HG03025 (cell line): Measurements from ENCODE around the gene PGLYRP4.

Experiments used
- ATAC-seq: cut with Tn5 transposase; IDR thresholded peaks from one replicate; pipeline ENCODE4 v1.9.1; 2021; ENCODE audit warnings: mild to moderate bottlenecking, moderate library complexity; ENCODE audit not compliant: unreplicated experiment, low FRiP score

Gene PGLYRP4

GRCh38 chr1:153379591-153379990 is 30.9 kb upstream of the PGLYRP4 start:
- no peak for ATAC-seq

- no peak for ATAC-seq
Observed at GRCh38 chr1:153375511-153375910, 26.9 kb upstream of the PGLYRP4 start, which contains the start of gene S100A12. S100A12 (minus strand) TSS chr1:153375621; CDS start chr1:153374592, 1,029 bp downstream.

- ATAC-seq = no peak
Observed at GRCh38 chr1:153374071-153374470, 25.4 kb upstream of the PGLYRP4 start.

- no peak for ATAC-seq
Observed at GRCh38 chr1:153372571-153372970, 23.9 kb upstream of the PGLYRP4 start.

DNA sequence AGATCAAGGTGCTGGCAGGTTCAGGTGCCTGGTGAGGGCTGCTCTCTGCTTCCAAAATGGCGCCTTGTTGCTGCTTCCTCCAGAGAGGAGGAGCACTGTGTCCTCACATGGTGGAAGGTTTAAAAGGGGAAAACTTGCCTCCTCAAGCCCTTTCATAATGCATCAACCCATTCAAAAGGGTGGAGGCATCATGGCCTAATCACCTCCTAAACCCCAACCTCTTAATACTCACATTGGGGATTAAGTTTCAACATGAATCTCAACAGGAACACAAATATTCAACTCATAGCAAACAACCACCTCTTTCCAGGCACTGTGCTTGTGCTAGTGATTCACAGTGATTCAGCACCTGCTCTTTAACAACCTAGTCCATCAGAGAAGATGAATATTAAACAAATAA is 22.6 kb upstream of the PGLYRP4 start:
- ATAC-seq = no peak

DNA sequence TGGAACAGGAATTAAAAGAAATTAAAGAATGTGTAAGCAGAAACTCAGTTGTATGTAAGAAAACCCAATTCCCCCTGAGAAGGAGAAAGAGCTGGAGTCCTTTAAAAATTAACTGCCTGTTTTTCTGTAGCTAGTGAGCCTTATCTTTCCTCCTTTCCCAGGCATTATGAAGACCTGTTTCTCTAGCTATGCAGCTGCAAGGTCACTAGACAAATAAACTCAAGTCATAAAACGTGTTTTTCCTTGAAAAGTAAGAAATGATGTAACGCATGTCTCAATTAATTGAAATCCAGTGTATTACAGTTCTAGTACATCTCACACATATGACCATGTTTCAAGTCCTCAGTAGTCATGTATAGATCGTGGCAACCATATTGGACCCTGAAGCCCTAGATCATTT is 21.5 kb upstream of the PGLYRP4 start:
- ATAC-seq = no peak

DNA sequence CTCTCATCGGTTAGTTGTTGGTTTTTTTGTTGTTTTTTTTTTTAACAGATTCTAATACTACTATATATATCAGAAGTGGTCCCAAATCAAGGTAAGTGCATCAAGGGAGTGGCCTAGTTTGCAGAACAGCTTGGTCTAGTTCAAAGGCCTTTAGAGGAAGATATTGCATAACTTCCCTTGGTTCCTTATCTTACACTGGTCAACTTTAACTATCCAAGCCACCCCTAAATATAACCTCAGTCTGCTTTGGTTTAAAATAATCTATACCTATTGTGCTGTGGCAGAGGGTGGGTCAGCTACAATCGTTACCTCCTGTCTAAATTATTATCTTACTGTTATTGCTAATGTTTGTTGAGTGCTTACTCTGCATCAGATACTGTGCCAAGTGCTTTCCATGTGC is 19.9 kb upstream of the PGLYRP4 start:
- ATAC-seq = no peak

DNA sequence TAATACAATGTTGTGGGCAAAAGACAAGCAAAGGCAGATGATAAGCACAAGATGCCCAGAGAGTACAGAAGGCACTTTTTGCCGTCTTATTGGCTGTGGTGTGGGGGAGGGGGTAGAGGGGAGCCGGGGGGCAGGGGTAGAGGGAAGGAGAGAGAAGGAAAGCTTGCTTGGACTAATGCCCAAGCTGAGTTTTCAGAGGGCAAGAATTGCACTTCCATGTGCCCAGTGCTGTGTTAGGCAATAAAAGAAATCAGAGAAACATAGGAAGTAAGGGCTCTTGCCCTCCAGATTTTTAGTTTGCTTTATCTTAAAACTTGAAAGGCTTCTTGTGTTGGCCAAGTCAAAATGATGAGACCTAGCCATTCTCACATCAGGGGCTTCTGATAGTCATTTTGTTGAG is 18.4 kb upstream of the PGLYRP4 start:
- ATAC-seq = no peak

GRCh38 chr1:153366261-153366660 is 17.6 kb upstream of the PGLYRP4 start:
- no peak for ATAC-seq

DNA sequence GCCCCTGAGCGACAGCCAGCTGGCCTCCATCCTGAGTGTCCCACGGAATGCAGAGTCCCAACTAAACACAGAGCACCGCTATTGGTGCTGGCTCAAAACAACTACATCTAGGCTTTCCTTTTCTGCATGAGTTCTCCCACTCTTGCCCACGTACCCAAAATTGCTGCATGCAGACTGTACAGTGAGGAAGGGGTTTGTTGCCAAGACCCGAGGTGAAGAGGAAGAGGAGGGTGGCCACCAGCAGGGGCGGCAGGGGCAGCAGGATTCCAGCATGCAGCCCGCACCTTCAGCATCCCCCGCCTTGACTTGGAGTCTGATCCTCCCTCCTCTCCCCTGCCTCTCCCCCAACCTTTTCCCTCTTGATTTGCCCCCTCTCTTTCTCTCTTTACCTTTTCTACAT is 17.1 kb upstream of the PGLYRP4 start:
- no peak for ATAC-seq

- ATAC-seq = no peak
Observed at GRCh38 chr1:153364766-153365666, 16.4 kb upstream of the PGLYRP4 start.

DNA sequence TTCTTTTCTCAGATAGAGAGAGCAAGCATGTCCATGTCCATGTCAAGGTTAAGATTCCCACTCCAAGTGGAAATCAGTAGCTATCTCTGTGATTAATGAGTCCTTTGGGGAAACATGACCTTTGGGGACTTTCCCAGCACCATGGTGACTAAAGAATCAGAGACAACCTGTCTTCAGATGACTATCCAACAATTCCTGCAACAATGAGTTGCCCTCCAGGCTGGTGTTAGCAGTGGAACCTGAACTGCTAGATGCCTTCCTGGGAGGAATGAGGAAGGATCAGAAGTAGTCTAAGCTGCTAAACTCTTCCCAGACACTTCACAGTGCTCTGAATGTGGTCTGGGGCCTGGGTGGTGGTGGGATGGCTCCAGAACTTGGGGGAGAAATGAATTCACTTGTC is 15.5 kb upstream of the PGLYRP4 start:
- no peak for ATAC-seq

DNA sequence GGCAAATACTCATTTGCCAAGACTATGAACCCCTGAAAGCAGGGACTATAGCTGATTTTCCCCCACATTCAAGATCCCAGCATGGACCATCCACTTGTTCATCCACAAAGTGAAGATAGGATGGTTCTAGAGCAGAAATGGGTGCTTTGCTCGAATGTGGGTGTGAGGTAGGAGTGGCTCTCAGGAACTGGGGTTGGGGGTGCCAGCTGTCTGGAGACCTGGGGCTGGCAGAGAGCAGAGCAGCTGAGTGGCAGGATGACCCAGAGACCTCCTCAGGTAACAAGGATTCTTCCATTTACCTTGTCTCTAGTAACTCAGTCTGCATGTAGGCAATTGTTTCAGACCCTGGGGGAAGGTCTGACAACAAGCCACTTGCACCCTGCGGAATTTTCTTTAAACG is 15.0 kb upstream of the PGLYRP4 start:
- no peak for ATAC-seq

- ATAC-seq = no peak
Observed at GRCh38 chr1:153362187-153362775, 13.6 kb upstream of the PGLYRP4 start.

- ATAC-seq = no peak
Observed at GRCh38 chr1:153361480-153362109, 13.0 kb upstream of the PGLYRP4 start.

- ATAC-seq = no peak
Observed at GRCh38 chr1:153360592-153361479, 12.2 kb upstream of the PGLYRP4 start.

GRCh38 chr1:153360190-153360589 is 11.5 kb upstream of the PGLYRP4 start:
- ATAC-seq = no peak

DNA sequence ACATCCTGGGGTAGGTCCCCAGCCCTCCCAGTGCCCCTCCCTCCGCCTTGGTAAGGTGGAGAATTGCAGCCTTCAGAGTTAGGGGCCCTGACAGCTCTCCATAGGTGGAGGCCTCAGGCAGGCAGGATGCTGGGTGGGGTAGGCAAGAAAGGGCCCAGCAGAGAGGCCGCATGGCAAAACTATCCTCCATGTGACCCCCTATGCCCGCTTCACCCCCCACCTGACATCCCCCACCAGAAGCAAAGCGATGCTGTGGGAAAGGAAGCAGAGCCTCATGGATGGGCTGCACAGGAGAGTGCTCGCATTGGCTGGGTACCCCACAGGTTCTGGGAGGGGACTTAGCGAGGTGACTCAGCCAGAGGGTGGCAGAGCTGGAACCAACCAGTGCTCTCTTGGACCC is 10.6 kb upstream of the PGLYRP4 start:
- no peak for ATAC-seq

DNA sequence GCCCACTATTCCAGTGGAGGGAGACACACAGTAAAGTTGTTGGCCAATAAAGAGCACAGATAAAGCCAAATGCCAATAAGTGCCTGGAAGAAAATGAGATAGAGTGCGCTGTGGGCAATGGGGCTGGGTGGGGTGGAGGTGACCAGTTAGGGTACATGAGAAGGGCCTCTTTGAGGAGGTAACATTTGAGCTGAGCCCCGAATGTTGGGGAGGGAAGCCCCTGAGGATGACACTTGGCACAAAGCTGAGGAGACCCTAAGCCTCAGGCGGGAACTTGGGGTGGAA is 10.0 kb upstream of the PGLYRP4 start:
- ATAC-seq = no peak

DNA sequence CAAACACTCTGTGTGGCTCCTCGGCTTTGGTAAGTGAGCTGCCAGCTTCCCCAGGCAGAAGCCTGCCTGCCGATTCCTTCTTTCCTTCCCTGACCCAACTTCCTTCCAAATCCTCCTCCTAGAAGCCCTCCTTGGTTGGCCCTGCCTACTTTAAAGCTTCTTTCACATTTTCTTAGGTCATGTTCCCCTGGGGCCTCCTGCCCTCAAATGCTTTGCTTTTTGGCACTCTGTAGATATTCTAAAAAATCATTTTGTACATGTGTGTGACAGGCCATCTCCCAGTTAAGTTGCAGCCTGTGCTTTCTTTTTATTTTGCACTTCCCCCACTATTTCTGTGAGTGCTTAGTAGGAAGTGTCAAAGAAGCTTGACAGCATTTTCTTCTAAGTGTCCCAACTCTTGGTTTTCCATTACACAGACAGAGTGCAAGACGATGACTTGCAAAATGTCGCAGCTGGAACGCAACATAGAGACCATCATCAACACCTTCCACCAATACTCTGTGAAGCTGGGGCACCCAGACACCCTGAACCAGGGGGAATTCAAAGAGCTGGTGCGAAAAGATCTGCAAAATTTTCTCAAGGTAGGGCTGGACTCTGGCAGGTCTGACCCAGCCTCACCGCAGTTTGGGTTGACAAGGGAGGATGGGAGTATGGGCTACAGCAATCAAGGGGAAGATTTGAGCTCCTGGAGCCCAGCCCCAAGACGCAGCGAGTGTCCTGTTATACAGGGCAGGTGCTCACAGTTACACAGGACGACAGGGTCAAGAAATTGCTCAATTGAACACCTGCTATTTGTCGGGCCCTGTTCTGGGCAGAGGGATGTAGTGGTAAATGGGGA is 9.4 kb upstream of the PGLYRP4 start, which contains the start of gene S100A9:
Gene S100A9, plus strand, starts transcription at position 2 of the 838 bp plus-strand sequence. Its CDS starts 430 bp downstream, at position 432.
- no peak for ATAC-seq
